GM12878 (cell line): Measurements from ENCODE around the gene NRP2. TPM values are rescaled to one million over a fixed set of nuclear protein-coding genes. Genes with fewer than 3 reads are reported as not detected.

Source experiments
- ATAC-seq: fragments of 200-7000 bp; cut with Tn5 transposase; 3 replicates; pipeline ENCODE4 v1.9.1; 2020; ENCODE audit warnings: mild to moderate bottlenecking, moderate library complexity
- BruUV-seq: library from RNA; stranded (reverse); fragments of 400-500 nt; replicated peaks from 2 replicates; lab custom pipeline; 2021; lab: Mats Ljungman, UMichigan
- CTCF ChIA-PET: fragments of 300-600 bp; sonication (Branson Sonifier 250); formaldehyde crosslinking; extraction: SDS; loops from one replicate; lab custom pipeline; 2021; ENCODE audit warnings: inconsistent platforms; lab: Yijun Ruan, JAX
- POLR2A ChIA-PET: fragments of 350-600 bp; formaldehyde crosslinking; extraction: SDS; loops from one replicate; lab custom pipeline; 2021; ENCODE audit warnings: inconsistent platforms; lab: Charles Lee
- RAD21 ChIA-PET: fragments of 300-600 bp; sonication (Branson Sonifier 250); formaldehyde crosslinking; loops from one replicate; lab custom pipeline; 2023; ENCODE audit warnings: antibody characterized with exemption; ENCODE audit not compliant: unreplicated experiment; lab: Charles Lee
- SMC1A ChIA-PET: fragments of 300-600 bp; sonication (Branson Sonifier 250); formaldehyde crosslinking; loops from one replicate; lab custom pipeline; 2023; ENCODE audit not compliant: unreplicated experiment, uncharacterized antibody; lab: Charles Lee
- DNase-seq: peaks from one replicate; pipeline ENCODE4 v3.0.0-alpha.2; 2011; ENCODE audit warnings: low read depth, low spot score
- FAIRE-seq: peaks from 3 replicates; lab custom pipeline; 2011; peaks lifted over from hg19 to GRCh38; lab: Jason Lieb, UNC
- H2AFZ ChIP-seq: 2 replicates; pipeline ENCODE4 v1.6.0; 2011; ENCODE audit warnings: low read depth, low read length, control low read depth; ENCODE audit not compliant: control insufficient read depth
- H3K27ac ChIP-seq: 2 replicates; pipeline ENCODE4 v1.5.1; 2011; ENCODE audit warnings: control low read depth; ENCODE audit not compliant: control insufficient read depth, insufficient read depth
- H3K27me3 ChIP-seq, 2 experiments: replicated peaks in 1 of 2; 2 replicates each; pipeline versions ENCODE4 v1.6.0 to v1.6.1; 2011; ENCODE audit warnings: low read length in 1 of 2; ENCODE audit not compliant: control insufficient read depth in 2 of 2, insufficient read depth in 2 of 2
- H3K36me3 ChIP-seq, 2 experiments: 2 replicates each; pipeline ENCODE4 v1.5.1; 2011; ENCODE audit warnings: low read length in 1 of 2; ENCODE audit not compliant: control insufficient read depth in 2 of 2, insufficient read depth in 2 of 2
- H3K4me1 ChIP-seq: 2 replicates; pipeline ENCODE4 v1.6.1; 2011; ENCODE audit warnings: mild to moderate bottlenecking, low read length, moderate library complexity, mixed read lengths; ENCODE audit not compliant: control insufficient read depth, insufficient read depth
- H3K4me2 ChIP-seq: 2 replicates; pipeline ENCODE4 v1.6.0; 2011; ENCODE audit warnings: control low read depth; ENCODE audit not compliant: control insufficient read depth, insufficient read depth
- H3K4me3 ChIP-seq: fragments of 200-600 bp; sonication (generic); 2 replicates; pipeline ENCODE4 v1.5.1; 2016
- H3K79me2 ChIP-seq: 2 replicates; pipeline ENCODE4 v1.6.0; 2011; ENCODE audit warnings: low read length; ENCODE audit not compliant: control insufficient read depth, insufficient read depth
- H3K9ac ChIP-seq: 2 replicates; pipeline ENCODE4 v1.8.0; 2011; ENCODE audit warnings: low read length, control low read depth, mixed read lengths; ENCODE audit not compliant: control insufficient read depth, insufficient read depth
- H3K9me3 ChIP-seq: replicated peaks from 3 replicates; pipeline ENCODE4 v1.5.1; 2011; ENCODE audit warnings: mild to moderate bottlenecking, low read length; ENCODE audit not compliant: control insufficient read depth, insufficient read depth
- H4K20me1 ChIP-seq: 2 replicates; pipeline ENCODE4 v1.6.0; 2011; ENCODE audit not compliant: control insufficient read depth, insufficient read depth
- ASH2L ChIP-seq: fragments of 300-600, 200-600 bp; sonication (generic); IDR thresholded peaks from 2 replicates; pipeline ENCODE4 v1.6.1; 2017; ENCODE audit warnings: low read depth, mild to moderate bottlenecking, borderline replicate concordance
- CBX3 ChIP-seq: fragments of 200-600 bp; sonication (generic); IDR thresholded peaks from 2 replicates; pipeline ENCODE4 v1.6.1; 2016; ENCODE audit warnings: low read depth, borderline replicate concordance
- CHD4 ChIP-seq: fragments of 200-600 bp; sonication (generic); IDR thresholded peaks from 2 replicates; pipeline ENCODE4 v1.6.1; 2016; ENCODE audit warnings: mild to moderate bottlenecking
- CREB1 ChIP-seq: IDR thresholded peaks from 2 replicates; pipeline ENCODE4 v1.6.1; 2012; ENCODE audit warnings: low read depth, mild to moderate bottlenecking, inconsistent platforms
- HDGF ChIP-seq: fragments of 450-650 bp; IDR thresholded peaks from 2 replicates; pipeline ENCODE4 v1.6.1; 2016; ENCODE audit warnings: antibody characterized with exemption
- KAT2A ChIP-seq: conservative IDR thresholded peaks from 2 replicates; pipeline ENCODE4 v1.6.1; 2011; ENCODE audit warnings: low read depth, low read length; ENCODE audit not compliant: control insufficient read depth
- MLLT1 ChIP-seq: fragments of 450-650 bp; IDR thresholded peaks from 2 replicates; pipeline ENCODE4 v1.6.1; 2016; ENCODE audit warnings: mild to moderate bottlenecking
- MYB ChIP-seq: fragments of 150-350 bp; IDR thresholded peaks from 2 replicates; pipeline ENCODE4 v1.6.1; 2014; ENCODE audit warnings: mild to moderate bottlenecking, low read depth, low read length, borderline replicate concordance
- NRF1 ChIP-seq: conservative IDR thresholded peaks from 2 replicates; pipeline ENCODE4 v1.6.1; 2011; ENCODE audit warnings: mild to moderate bottlenecking, low read depth, low read length, improper control_type of control experiment
- PBX3 ChIP-seq: IDR thresholded peaks from 2 replicates; pipeline ENCODE4 v1.6.1; 2011; ENCODE audit warnings: mild to moderate bottlenecking, low read depth, low read length, moderate library complexity; ENCODE audit not compliant: insufficient replicate concordance
- POU2F2 ChIP-seq: IDR thresholded peaks from 3 replicates; pipeline ENCODE4 v1.6.1; 2011; ENCODE audit warnings: low read depth, mild to moderate bottlenecking, low read length, borderline replicate concordance
- RBBP5 ChIP-seq: fragments of 200-600 bp; sonication (generic); conservative IDR thresholded peaks from 2 replicates; pipeline ENCODE4 v1.6.1; 2016
- RELB ChIP-seq: fragments of 450-650 bp; IDR thresholded peaks from 2 replicates; pipeline ENCODE4 v1.6.1; 2017; ENCODE audit warnings: low read depth, mild to moderate bottlenecking, moderate library complexity
- SP1 ChIP-seq: IDR thresholded peaks from one replicate; pipeline ENCODE4 v1.6.1; 2011; ENCODE audit warnings: low read depth, low read length
- SUPT20H ChIP-seq: IDR thresholded peaks from 2 replicates; pipeline ENCODE4 v1.6.1; 2011; ENCODE audit warnings: low read depth, mild to moderate bottlenecking, low read length, moderate library complexity, borderline replicate concordance; ENCODE audit not compliant: control insufficient read depth
- ZNF217 ChIP-seq: fragments of 450-650 bp; IDR thresholded peaks from 2 replicates; pipeline ENCODE4 v1.6.1; 2017; ENCODE audit warnings: antibody characterized with exemption, mild to moderate bottlenecking
- ZNF687 ChIP-seq: fragments of 450-650 bp; IDR thresholded peaks from 2 replicates; pipeline ENCODE4 v1.6.1; 2017; ENCODE audit warnings: mild to moderate bottlenecking, moderate library complexity
- WGBS: methylation state at CpG from one replicate; pipeline ENCODE4 v1.1.6; 2016; ENCODE audit warnings: low lambda C conversion rate; ENCODE audit not compliant: insufficient replicate concordance, insufficient coverage; ENCODE audit errors: missing lambda C conversion rate; 5-methylcytosine and 5-hydroxymethylcytosine counted together
- in situ Hi-C: fragments of 300-500 bp; cut with MboI; formaldehyde crosslinking; loops from 9 replicates; pipeline ENCODE4 v1.14.3; 2018; ENCODE audit warnings: mixed read lengths
- intact Hi-C: fragments of 100-400 bp; cut with micrococcal nuclease; formaldehyde crosslinking; loops from one replicate; pipeline ENCODE4 v1.14.2; 2022; ENCODE audit not compliant: unreplicated experiment
- polyA plus RNA-seq, 11 experiments: library from polyadenylated mRNA; depleted of rRNA in 4 of 11; unstranded in 6 of 11; stranded (reverse) in 5 of 11; fragments of >200 nt; fragmentation: Nextera tagmentation in 4 of 11; fragmentation: Illumina TruSeq in 1 of 11; extraction: Ambion mirVana in 4 of 11; extraction: Trizol in 1 of 11; gene quantifications; 1 replicate in 1 of 11; 2 replicates in 10 of 11; pipeline versions ENCODE4 v1.2.1 to v1.2.3, GENCODE V29; 2011 to 2016; ENCODE audit warnings: inconsistent platforms in 2 of 11, missing spikeins in 2 of 11, low read depth in 1 of 11
- total RNA-seq, 4 experiments: library from RNA; depleted of rRNA in 3 of 4; stranded (reverse); fragments of >200 nt in 3 of 4; fragmentation: Illumina TruSeq in 1 of 4; extraction: Trizol in 1 of 4; gene quantifications; 2 replicates each; pipeline versions ENCODE4 v1.2.1 to v1.2.3, GENCODE V29; 2013 to 2021

Gene NRP2
- total and polyA plus RNA-seq, 10 of the 15 experiments (the other 5 are each of a cell fraction or from before 2014, with no cell fraction given), result 0.06 to 1.2 (median 0.46) TPM

GRCh38 chr2:205733648-205734047 is 51.3 kb downstream of the NRP2 start:
- ATAC-seq, result no peak
- H3K27ac ChIP-seq, result no peak overlapping the region
- FAIRE-seq, result no peak
- no peak for DNase-seq
- ChIA-PET POLR2A (no interaction called here), CTCF (interaction anchor here (0.6 kb wide), 1 partner anchor 126 kb away, joined by 3 read pairs; no protein-coding TSS in a partner anchor), RAD21 (no interaction called here), SMC1A (no interaction called here)
- H3K36me3 ChIP-seq, result no peaks in the 10 kb centered on the region
- H3K9me3 ChIP-seq, result no peaks in the 10 kb centered on the region
- H3K4me2 ChIP-seq, result no peak overlapping the region
- 84% methylated on average over 13 of the region's 14 CpGs for WGBS
- in situ Hi-C loops, result no loop called here
- no peaks in the 10 kb centered on the region for H3K79me2 ChIP-seq
- no peak overlapping the region for H3K9ac ChIP-seq
- no peaks in the 10 kb centered on the region for H4K20me1 ChIP-seq
- TF ChIP-seq RBBP5 (no peak), CHD4 (no peak), ZNF217 (no peak), CBX3 (no peak), MYB (no peak), HDGF (no peak), NRF1 (no peak), ASH2L (no peak), SUPT20H (no peak), POU2F2 (no peak), KAT2A (no peak), PBX3 (no peak), ZNF687 (no peak), RELB (no peak), SP1 (no peak), CREB1 (no peak), MLLT1 (no peak)
- intact Hi-C loops, result no loop called here
- BruUV-seq, result no TSS peak
- no peaks in the 10 kb centered on the region for H3K27me3 ChIP-seq
- H3K4me3 ChIP-seq, result no peak overlapping the region
- H3K4me1 ChIP-seq, result peaks cover 5% of the 10 kb centered on the region; the same call in 1 of the 2 replicates
- no peak overlapping the region for H2AFZ ChIP-seq
